GM21529 (cell line): Measurements from ENCODE around the gene PRDX5.

Experiments used
- ATAC-seq: cut with Tn5 transposase; IDR thresholded peaks from one replicate; pipeline ENCODE4 v1.9.1; 2021; ENCODE audit not compliant: unreplicated experiment

Gene PRDX5

GRCh38 chr11:64359712-64360445 is 42.0 kb downstream of the PRDX5 start:
- ATAC-seq, result no peak

- no peak for ATAC-seq
These were observed 42.6 kb downstream of the PRDX5 start for GRCh38 chr11:64360448-64360921.

GRCh38 chr11:64361659-64362058 is 43.7 kb downstream of the PRDX5 start:
- no peak for ATAC-seq

- ATAC-seq, result no peak
These were observed 44.4 kb downstream of the PRDX5 start for GRCh38 chr11:64362339-64362738.

GRCh38 chr11:64364435-64364834 is 46.5 kb downstream of the PRDX5 start:
- ATAC-seq, result no peak

GRCh38 chr11:64364911-64365310 is 47.0 kb downstream of the PRDX5 start:
- no peak for ATAC-seq

GRCh38 chr11:64366751-64367150 is 48.8 kb downstream of the PRDX5 start:
- no peak for ATAC-seq

- ATAC-seq, result no peak
These were observed 50.2 kb downstream of the PRDX5 start for GRCh38 chr11:64367931-64368672.

GRCh38 chr11:64368673-64369074 is 50.8 kb downstream of the PRDX5 start:
- no peak for ATAC-seq

GRCh38 chr11:64369440-64370421 is 51.8 kb downstream of the PRDX5 start:
- no peak for ATAC-seq

GRCh38 chr11:64371201-64371600 is 53.3 kb downstream of the PRDX5 start:
- ATAC-seq, result no peak
